ENCODE data around the gene ANKAR. TPM values are rescaled to one million over a fixed set of nuclear protein-coding genes. Genes with fewer than 3 reads are reported as not detected.

ANKAR gene
- total and polyA plus RNA-seq, 2 of the 8 experiments (the other 6 are each of a cell fraction or from before 2014, with no cell fraction given): 0.56 to 1.7 TPM

GRCh38 chr2:189723192-189723591 is 48.7 kb downstream of the ANKAR start:
- Histone ChIP-seq H2AFZ (ENCODE audit: low read length) (no peak overlapping the region), H3K27me3 (replicated peaks in 1 of 4; ENCODE audit: control insufficient read depth in 3 of 4, extremely low read depth in 1 of 4, insufficient read depth in 3 of 4, low read length in 3 of 4) (peaks cover 0 to 1% (median 0%) of the 10 kb centered on the region in 4 experiments; a peak in 1 of 7 replicates), H3K23ac (ENCODE audit: insufficient read length) (no peak overlapping the region), H3K4ac (replicated peaks; ENCODE audit: insufficient read length, low read depth, low read length) (no peak overlapping the region), H2BK120ac (replicated peaks; ENCODE audit: low read depth, low read length) (no peak overlapping the region), H2BK5ac (ENCODE audit: low read depth, low read length) (no peak overlapping the region), H3K9ac (replicated peaks in 1 of 4; ENCODE audit: extremely low read depth in 1 of 4, low read depth in 3 of 4, low read length in 3 of 4) (no peak overlapping the region), H3K4me3 (ENCODE audit: extremely low read depth in 1 of 4, insufficient read depth in 2 of 4, low read depth in 3 of 4, low read length in 4 of 4) (no peak overlapping the region), H2AK5ac (ENCODE audit: low read depth, low read length) (no peak overlapping the region), H3K79me2 (ENCODE audit: control insufficient read depth in 1 of 2, insufficient read depth in 2 of 2, low read length in 2 of 2) (no peaks in the 10 kb centered on the region), H3K27ac (ENCODE audit: low read depth, low read length) (no peak overlapping the region), H4K8ac (ENCODE audit: extremely low read depth, insufficient read depth, low read length) (no peak overlapping the region), H3K18ac (ENCODE audit: extremely low read depth, low read length) (no peak overlapping the region), H3K9me3 (ENCODE audit: insufficient read depth in 2 of 2, low read depth in 1 of 2, low read length in 1 of 2) (no peaks in the 10 kb centered on the region), H3K4me1 (replicated peaks in 1 of 4; ENCODE audit: control insufficient read depth in 3 of 4, insufficient read depth in 4 of 4, low read length in 3 of 4) (no peaks in the 10 kb centered on the region), H3K56ac (replicated peaks; ENCODE audit: insufficient read length, low read depth, low read length) (no peak overlapping the region), H2BK20ac (ENCODE audit: low read length) (no peak overlapping the region), H3K14ac (ENCODE audit: insufficient read length) (no peak overlapping the region), H3K23me2 (ENCODE audit: low read depth, low read length) (no peaks in the 10 kb centered on the region), H4K20me1 (replicated peaks in 1 of 2; ENCODE audit: control insufficient read depth in 1 of 2, insufficient read depth in 2 of 2, low read length in 2 of 2) (no peaks in the 10 kb centered on the region), H2BK15ac (ENCODE audit: low read length) (no peak overlapping the region), H3K4me2 (ENCODE audit: insufficient read depth in 1 of 2, low read depth in 2 of 2, low read length in 2 of 2) (no peak overlapping the region), H3K79me1 (ENCODE audit: low read depth, low read length) (no peaks in the 10 kb centered on the region), H3K36me3 (ENCODE audit: control insufficient read depth in 2 of 4, insufficient read depth in 4 of 4, low read length in 3 of 4) (no peaks in the 10 kb centered on the region), H2BK12ac (ENCODE audit: low read depth, low read length) (no peak overlapping the region), H4K91ac (replicated peaks; ENCODE audit: insufficient read length, low read length) (no peak overlapping the region), H4K5ac (ENCODE audit: insufficient read length, low read depth, low read length) (no peak overlapping the region)
- DNase-seq (ENCODE audit: low read depth in 1 of 2, low spot score in 2 of 2): no peak
- POLR2A ChIA-PET (ENCODE audit: partially characterized antibody): no interaction called here
- FAIRE-seq: no peak
- CTCF ChIA-PET (ENCODE audit: partially characterized antibody): interaction anchor here (1.1 to 1.8 kb wide), 2 partner anchors 24 to 27 kb away, joined by 4 read pairs; no protein-coding TSS in a partner anchor
- no peak for TF ChIP-seq CBX5 (IDR thresholded peaks at IDR 0.05; ENCODE audit: low read depth, low read length)
